HG02759 (cell line): ENCODE data around the gene SNUPN.
"Not testable (repeated sequence)": the region's sequence is repeated elsewhere in the genome, so short reads cannot be mapped to it uniquely, and the experiment has no call there.

Experiments used
- ATAC-seq: cut with Tn5 transposase; IDR thresholded peaks from one replicate; pipeline ENCODE4 v1.9.1; 2021; ENCODE audit warnings: mild to moderate bottlenecking, moderate library complexity; ENCODE audit not compliant: unreplicated experiment

The SNUPN gene

GRCh38 chr15:75637245-75638009 lies 11.9 kb upstream of the SNUPN start:
- ATAC-seq: no peak

- no peak for ATAC-seq
Observed at GRCh38 chr15:75636026-75636425, 10.5 kb upstream of the SNUPN start.

- not testable (repeated sequence) for ATAC-seq
Observed at GRCh38 chr15:75633922-75634321, 8.4 kb upstream of the SNUPN start.

- ATAC-seq: no peak
Observed at GRCh38 chr15:75631935-75632334, 6.4 kb upstream of the SNUPN start.

GRCh38 chr15:75622505-75622904 lies 3.0 kb downstream of the SNUPN start:
- ATAC-seq: no peak

GRCh38 chr15:75620841-75621391 lies 4.6 kb downstream of the SNUPN start:
- no peak for ATAC-seq

GRCh38 chr15:75620058-75620820 lies 5.3 kb downstream of the SNUPN start:
- ATAC-seq: no peak

GRCh38 chr15:75616766-75617165 lies 8.8 kb downstream of the SNUPN start:
- no peak for ATAC-seq

- no peak for ATAC-seq
Observed at GRCh38 chr15:75606711-75607699, 18.5 kb downstream of the SNUPN start.

GRCh38 chr15:75606026-75606425 lies 19.5 kb downstream of the SNUPN start:
- ATAC-seq: no peak

- ATAC-seq: no peak
Observed at GRCh38 chr15:75599401-75599800, 26.1 kb downstream of the SNUPN start.

- no peak for ATAC-seq
Observed at GRCh38 chr15:75598361-75598760, 27.2 kb downstream of the SNUPN start.

GRCh38 chr15:75597667-75598341 lies 27.7 kb downstream of the SNUPN start:
- ATAC-seq: no peak

GRCh38 chr15:75596703-75597345 lies 28.7 kb downstream of the SNUPN start:
- ATAC-seq: no peak

- no peak for ATAC-seq
Observed at GRCh38 chr15:75594276-75594675, 31.2 kb downstream of the SNUPN start.

- no peak for ATAC-seq
Observed at GRCh38 chr15:75591655-75592364, 33.7 kb downstream of the SNUPN start.

- ATAC-seq: no peak
Observed at GRCh38 chr15:75590239-75590638, 35.3 kb downstream of the SNUPN start.

- no peak for ATAC-seq
Observed at GRCh38 chr15:75589071-75589470, 36.5 kb downstream of the SNUPN start.

- not testable (repeated sequence) for ATAC-seq
Observed at GRCh38 chr15:75586422-75586821, 39.1 kb downstream of the SNUPN start.
